Right lobe of liver (tissue), 6 donors: Measurements from ENCODE around the gene ARL4D. TPM values are rescaled to one million over a fixed set of nuclear protein-coding genes. Genes with fewer than 3 reads are reported as not detected.
A peak's percentile ranks its signal among the peaks of the same experiment; 100 is the strongest.

Experiments
- ATAC-seq, 4 donors: fragments of 200-7000 bp; cut with Tn5 transposase; one replicate each; pipeline ENCODE4 v1.9.1; 2020; ENCODE audit warnings: mild to moderate bottlenecking in 4 of 4, moderate library complexity in 4 of 4
- DNase-seq, 3 donors: peaks; one replicate each; pipeline ENCODE4 v3.0.0-alpha.2; 2020
- H3K27ac ChIP-seq, 3 donors: fragments of 200-600 bp; one replicate each; pipeline ENCODE4 v1.8.0; 2022
- H3K27me3 ChIP-seq, 2 donors: fragments of 200-600 bp; one replicate each; pipeline ENCODE4 v1.8.0; 2022
- H3K36me3 ChIP-seq, 4 donors: fragments of 200-600 bp; sonication (generic) in 1 of 4; one replicate each; pipeline versions ENCODE4 v1.5.1 to v1.8.0; 2017 to 2022; ENCODE audit warnings: control low read depth in 1 of 4
- H3K4me1 ChIP-seq, 4 donors: fragments of 200-600 bp; sonication (generic) in 1 of 4; one replicate each; pipeline versions ENCODE4 v1.5.1 to v1.8.0; 2017 to 2022; ENCODE audit warnings: control low read depth in 1 of 4
- H3K4me3 ChIP-seq, 3 donors: fragments of 200-600 bp; one replicate each; pipeline ENCODE4 v1.8.0; 2022
- H3K9me3 ChIP-seq, 4 donors: fragments of 200-600 bp; sonication (generic) in 1 of 4; one replicate each; pipeline versions ENCODE4 v1.5.1 to v1.8.0; 2017 to 2022; ENCODE audit warnings: control low read depth in 1 of 4
- POLR2A ChIP-seq: fragments of 450-650 bp; IDR thresholded peaks from one replicate; pipeline ENCODE4 v1.6.1; 2017; ENCODE audit warnings: antibody characterized with exemption, mild to moderate bottlenecking
- WGBS: methylation state at CpG from one replicate; pipeline ENCODE4 v1.1.6; 2018; ENCODE audit warnings: low coverage, low lambda C conversion rate; ENCODE audit not compliant: insufficient coverage; ENCODE audit errors: missing lambda C conversion rate; 5-methylcytosine and 5-hydroxymethylcytosine counted together
- intact Hi-C, 2 donors: fragments of 100-400 bp; cut with DNase I; formaldehyde crosslinking; loops; one replicate each; pipeline versions ENCODE4 v1.11.2 to v1.14.1; 2022
- total RNA-seq, 6 experiments: library from RNA; depleted of rRNA in 2 of 6; stranded (reverse); fragments of >200 nt in 2 of 6; fragmentation: NEBNext Ultra II Directional in 3 of 6; extraction: Animal tissue kit (Norgen Biotek cat#: 25700) in 3 of 6; gene quantifications; one replicate each; pipeline versions ENCODE4 v1.1.0 to v1.2.4, GENCODE V29; 2016 to 2023
- TF ChIP-seq, protein P1 (sequence below), 4 donors: fragments of 200-600 bp in 3 of 4; fragments of 450-650 bp in 1 of 4; IDR thresholded peaks; one replicate each; pipeline versions ENCODE4 v1.5.1 to v1.8.0; 2016 to 2022; ENCODE audit warnings: antibody characterized with exemption in 4 of 4, mild to moderate bottlenecking in 2 of 4
- donor health status: DM: no; HTN: yes; CAD: no.
- donor health status: DM: no; HTN: no; CAD: no.
- donor health status: DM: no; HTN: no; CAD: no.
- donor health status: DM: no; HTN: yes; CAD: no.
- donor health status: DM: no; HTN: yes; CAD: no.

Gene ARL4D
- total RNA-seq, 6 experiments from 2014 or later: 10.9 to 31.8 (median 13.2) TPM

- DNase-seq (no peak), ATAC-seq (no peak)
- H3K27ac ChIP-seq: no peak overlapping the region
- H3K4me3 ChIP-seq: no peak overlapping the region
- peaks cover 0 to 15% (median 2%) of the 10 kb centered on the region in 4 donors for H3K4me1 ChIP-seq
- intact Hi-C loops: no loop called here
- H3K27me3 ChIP-seq: no peaks in the 10 kb centered on the region
- H3K36me3 ChIP-seq: no peaks in the 10 kb centered on the region
- WGBS: 93% methylated on average over 4 of the region's 5 CpGs
- TF ChIP-seq, protein P1, sequence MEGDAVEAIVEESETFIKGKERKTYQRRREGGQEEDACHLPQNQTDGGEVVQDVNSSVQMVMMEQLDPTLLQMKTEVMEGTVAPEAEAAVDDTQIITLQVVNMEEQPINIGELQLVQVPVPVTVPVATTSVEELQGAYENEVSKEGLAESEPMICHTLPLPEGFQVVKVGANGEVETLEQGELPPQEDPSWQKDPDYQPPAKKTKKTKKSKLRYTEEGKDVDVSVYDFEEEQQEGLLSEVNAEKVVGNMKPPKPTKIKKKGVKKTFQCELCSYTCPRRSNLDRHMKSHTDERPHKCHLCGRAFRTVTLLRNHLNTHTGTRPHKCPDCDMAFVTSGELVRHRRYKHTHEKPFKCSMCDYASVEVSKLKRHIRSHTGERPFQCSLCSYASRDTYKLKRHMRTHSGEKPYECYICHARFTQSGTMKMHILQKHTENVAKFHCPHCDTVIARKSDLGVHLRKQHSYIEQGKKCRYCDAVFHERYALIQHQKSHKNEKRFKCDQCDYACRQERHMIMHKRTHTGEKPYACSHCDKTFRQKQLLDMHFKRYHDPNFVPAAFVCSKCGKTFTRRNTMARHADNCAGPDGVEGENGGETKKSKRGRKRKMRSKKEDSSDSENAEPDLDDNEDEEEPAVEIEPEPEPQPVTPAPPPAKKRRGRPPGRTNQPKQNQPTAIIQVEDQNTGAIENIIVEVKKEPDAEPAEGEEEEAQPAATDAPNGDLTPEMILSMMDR (IDR thresholded peaks at IDR 0.05): no peak
- TF ChIP-seq POLR2A: no peak
- peaks cover 0 to 11% (median 0%) of the 10 kb centered on the region in 4 donors for H3K9me3 ChIP-seq
Observed at GRCh38 chr17:43380307-43380706, 18.5 kb upstream of the ARL4D start.

- Histone ChIP-seq H3K9me3 (peaks cover 0 to 11% (median 0%) of the 10 kb centered on the region in 4 donors), H3K27me3 (no peaks in the 10 kb centered on the region), H3K4me3 (no peak overlapping the region), H3K4me1 (peaks cover 0 to 21% (median 5%) of the 10 kb centered on the region in 4 donors), H3K36me3 (no peaks in the 10 kb centered on the region), H3K27ac (no peak overlapping the region)
- no peak for TF ChIP-seq POLR2A
- TF ChIP-seq, protein P1 (IDR thresholded peaks at IDR 0.05): no peak
- peak in 1 of 3 donors; percentile 11 for DNase-seq
- WGBS: 100% methylated on average over 3 of the region's 3 CpGs
- no peak for ATAC-seq
- intact Hi-C loops: no loop called here
Observed at GRCh38 chr17:43381204-43381603, 17.6 kb upstream of the ARL4D start.

GRCh38 chr17:43381621-43382020 lies 17.2 kb upstream of the ARL4D start:
- no peak for TF ChIP-seq POLR2A
- TF ChIP-seq, protein P1 (IDR thresholded peaks at IDR 0.05): no peak
- DNase-seq (no peak), ATAC-seq (no peak)
- H3K9me3 ChIP-seq: peaks cover 0 to 11% (median 0%) of the 10 kb centered on the region in 4 donors
- H3K36me3 ChIP-seq: no peaks in the 10 kb centered on the region
- intact Hi-C loops: no loop called here
- H3K4me3 ChIP-seq: no peak overlapping the region
- WGBS: 88% methylated on average over 5 of the region's 5 CpGs
- no peak overlapping the region for H3K27ac ChIP-seq
- H3K4me1 ChIP-seq: peaks cover 0 to 21% (median 5%) of the 10 kb centered on the region in 4 donors
- no peaks in the 10 kb centered on the region for H3K27me3 ChIP-seq

GRCh38 chr17:43382776-43383175 lies 16.0 kb upstream of the ARL4D start:
- Histone ChIP-seq H3K4me3 (no peak overlapping the region), H3K9me3 (peaks cover 0 to 11% (median 0%) of the 10 kb centered on the region in 4 donors), H3K36me3 (no peaks in the 10 kb centered on the region), H3K27me3 (no peaks in the 10 kb centered on the region), H3K4me1 (peaks cover 0 to 21% (median 5%) of the 10 kb centered on the region in 4 donors), H3K27ac (no peak overlapping the region)
- intact Hi-C loops: no loop called here
- WGBS: 100% methylated on average over 2 of the region's 2 CpGs
- TF ChIP-seq, protein P1 (IDR thresholded peaks at IDR 0.05): no peak
- TF ChIP-seq POLR2A: no peak
- ATAC-seq: no peak
- DNase-seq: no peak

- intact Hi-C loops: no loop called here
- 92% methylated on average over 3 of the region's 3 CpGs for WGBS
- H3K4me3 ChIP-seq: no peak overlapping the region
- peaks cover 0 to 21% (median 5%) of the 10 kb centered on the region in 4 donors for H3K4me1 ChIP-seq
- peaks cover 0 to 11% (median 0%) of the 10 kb centered on the region in 4 donors for H3K9me3 ChIP-seq
- DNase-seq (no peak), ATAC-seq (no peak)
- TF ChIP-seq, protein P1 (IDR thresholded peaks at IDR 0.05): no peak
- no peak for TF ChIP-seq POLR2A
- H3K36me3 ChIP-seq: no peaks in the 10 kb centered on the region
- no peaks in the 10 kb centered on the region for H3K27me3 ChIP-seq
- H3K27ac ChIP-seq: no peak overlapping the region
Observed at GRCh38 chr17:43383372-43383771, 15.4 kb upstream of the ARL4D start.
